ENCODE results near the gene BMP8B. TPM values are rescaled to one million over a fixed set of nuclear protein-coding genes. Genes with fewer than 3 reads are reported as not detected.

BMP8B gene
- total RNA-seq, 3 donors from 2014 or later = 0.48 to 1.3 (median 0.59) TPM

- no peaks in the 10 kb centered on the region for H3K4me1 ChIP-seq
- peaks cover 0 to 36% of the 10 kb centered on the region in 2 donors for H3K27me3 ChIP-seq
- no peak for DNase-seq (ENCODE audit: low spot score in 2 of 2)
- no peak overlapping the region for H3K4me3 ChIP-seq
- no peaks in the 10 kb centered on the region for H3K36me3 ChIP-seq
- intact Hi-C loops (cut with DNase I; ENCODE audit: low total_unique reads) = no loop called here
- no peak overlapping the region for H3K27ac ChIP-seq
- no peaks in the 10 kb centered on the region for H3K9me3 ChIP-seq
- no peak for TF ChIP-seq POLR2A (IDR thresholded peaks at IDR 0.05)
- no peak for TF ChIP-seq CTCF (IDR thresholded peaks at IDR 0.05)
- TF ChIP-seq POLR2AphosphoS5 (IDR thresholded peaks at IDR 0.05) = no peak
Measured at GRCh38 chr1:39727932-39728317, 60.7 kb downstream of the BMP8B start.

GRCh38 chr1:39727221-39727931 lies 61.3 kb downstream of the BMP8B start:
- H3K4me3 ChIP-seq = no peak overlapping the region
- DNase-seq (ENCODE audit: low spot score in 2 of 2) = no peak
- no peaks in the 10 kb centered on the region for H3K36me3 ChIP-seq
- peaks cover 0 to 33% of the 10 kb centered on the region in 2 donors for H3K27me3 ChIP-seq
- H3K4me1 ChIP-seq = no peaks in the 10 kb centered on the region
- no peak for TF ChIP-seq CTCF (IDR thresholded peaks at IDR 0.05)
- no peak for TF ChIP-seq POLR2A (IDR thresholded peaks at IDR 0.05)
- no peak for TF ChIP-seq POLR2AphosphoS5 (IDR thresholded peaks at IDR 0.05)
- intact Hi-C loops (cut with DNase I; ENCODE audit: low total_unique reads) = no loop called here
- no peaks in the 10 kb centered on the region for H3K9me3 ChIP-seq
- no peak overlapping the region for H3K27ac ChIP-seq

- intact Hi-C loops (cut with DNase I; ENCODE audit: low total_unique reads) = no loop called here
- Histone ChIP-seq H3K27me3 (peaks cover 0 to 32% of the 10 kb centered on the region in 2 donors), H3K36me3 (no peaks in the 10 kb centered on the region), H3K4me1 (no peaks in the 10 kb centered on the region), H3K9me3 (no peaks in the 10 kb centered on the region), H3K27ac (no peak overlapping the region), H3K4me3 (no peak overlapping the region)
- TF ChIP-seq CTCF (IDR thresholded peaks at IDR 0.05) (no peak), POLR2AphosphoS5 (IDR thresholded peaks at IDR 0.05) (no peak), POLR2A (IDR thresholded peaks at IDR 0.05) (no peak)
- no peak for DNase-seq (ENCODE audit: low spot score in 2 of 2)
Measured at GRCh38 chr1:39726600-39726999, 62.1 kb downstream of the BMP8B start.

- DNase-seq (ENCODE audit: low spot score in 2 of 2) = no peak
- TF ChIP-seq POLR2AphosphoS5 (IDR thresholded peaks at IDR 0.05) (no peak), POLR2A (IDR thresholded peaks at IDR 0.05) (no peak), CTCF (IDR thresholded peaks at IDR 0.05) (no peak)
- Histone ChIP-seq H3K4me1 (no peaks in the 10 kb centered on the region), H3K9me3 (no peaks in the 10 kb centered on the region), H3K27ac (no peak overlapping the region), H3K4me3 (no peak overlapping the region), H3K36me3 (no peaks in the 10 kb centered on the region), H3K27me3 (peaks cover 0 to 10% of the 10 kb centered on the region in 2 donors)
- intact Hi-C loops (cut with DNase I; ENCODE audit: low total_unique reads) = no loop called here
Measured at GRCh38 chr1:39722495-39722894, 66.2 kb downstream of the BMP8B start.

- Histone ChIP-seq H3K4me1 (no peaks in the 10 kb centered on the region), H3K4me3 (no peak overlapping the region), H3K36me3 (no peaks in the 10 kb centered on the region), H3K27me3 (peaks cover 0 to 6% of the 10 kb centered on the region in 2 donors), H3K9me3 (no peaks in the 10 kb centered on the region), H3K27ac (no peak overlapping the region)
- TF ChIP-seq POLR2AphosphoS5 (IDR thresholded peaks at IDR 0.05) (no peak), CTCF (IDR thresholded peaks at IDR 0.05) (no peak), POLR2A (IDR thresholded peaks at IDR 0.05) (no peak)
- DNase-seq (ENCODE audit: low spot score in 2 of 2) = no peak
- intact Hi-C loops (cut with DNase I; ENCODE audit: low total_unique reads) = no loop called here
Measured at GRCh38 chr1:39721664-39722063, 67.0 kb downstream of the BMP8B start.
